Measurements from ENCODE around the gene EIF1B.

GRCh38 chr3:40340541-40341170, 31.1 kb downstream of the EIF1B start:
- TF ChIP-seq CTCF (IDR thresholded peaks at IDR 0.05; ENCODE audit: low read depth, low read length, poor library complexity, severe bottlenecking): no peak
- no peak for TF ChIP-seq EZH2phosphoT487 (IDR thresholded peaks at IDR 0.05; ENCODE audit: borderline replicate concordance, low read length)

Measured in DOHH2 (cell line).